Measurements from ENCODE around the gene TIGAR. TPM values are rescaled to one million over a fixed set of nuclear protein-coding genes. Genes with fewer than 3 reads are reported as not detected.
A peak's percentile ranks its signal among the peaks of the same experiment; 100 is the strongest.

Gene TIGAR
- total and polyA plus RNA-seq, 3 donors from 2014 or later, result 5.1 to 14.6 (median 14.2) TPM

DNA sequence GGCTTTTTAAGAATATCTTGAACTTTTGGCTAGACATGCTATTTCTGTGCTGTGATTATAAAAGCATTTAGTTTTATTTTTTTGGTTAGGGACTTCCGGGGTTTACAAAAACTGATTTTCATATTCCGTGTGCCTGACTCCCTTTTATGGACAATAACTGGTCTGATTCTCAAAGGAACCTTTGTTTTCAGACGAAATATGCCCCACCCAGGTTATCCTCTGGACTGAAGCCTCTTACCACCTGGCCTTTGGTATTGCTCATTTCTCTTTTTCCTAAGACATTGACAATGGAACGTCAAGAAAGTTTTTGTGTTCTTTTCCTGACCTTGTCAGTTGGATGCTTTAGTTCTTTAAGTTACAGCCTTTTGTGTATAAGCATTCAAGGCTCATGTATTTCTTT lies 10.8 kb downstream of the TIGAR start:
- WGBS, 2 donors, result 28 to 30% methylated on average over 4 of the region's 4 CpGs
- Histone ChIP-seq H3K4me1 (no peaks in the 10 kb centered on the region), H3K36me3 (ENCODE audit: low read depth, missing control alignments) (no peaks in the 10 kb centered on the region), H3K4me3 (no peak overlapping the region), H3K27ac (no peak overlapping the region), H3K9me3 (no peaks in the 10 kb centered on the region), H3K27me3 (no peaks in the 10 kb centered on the region)
- no peak for DNase-seq
- intact Hi-C loops (cut with DNase I; ENCODE audit: low total_unique reads), result no loop called here
- TF ChIP-seq, protein P1, sequence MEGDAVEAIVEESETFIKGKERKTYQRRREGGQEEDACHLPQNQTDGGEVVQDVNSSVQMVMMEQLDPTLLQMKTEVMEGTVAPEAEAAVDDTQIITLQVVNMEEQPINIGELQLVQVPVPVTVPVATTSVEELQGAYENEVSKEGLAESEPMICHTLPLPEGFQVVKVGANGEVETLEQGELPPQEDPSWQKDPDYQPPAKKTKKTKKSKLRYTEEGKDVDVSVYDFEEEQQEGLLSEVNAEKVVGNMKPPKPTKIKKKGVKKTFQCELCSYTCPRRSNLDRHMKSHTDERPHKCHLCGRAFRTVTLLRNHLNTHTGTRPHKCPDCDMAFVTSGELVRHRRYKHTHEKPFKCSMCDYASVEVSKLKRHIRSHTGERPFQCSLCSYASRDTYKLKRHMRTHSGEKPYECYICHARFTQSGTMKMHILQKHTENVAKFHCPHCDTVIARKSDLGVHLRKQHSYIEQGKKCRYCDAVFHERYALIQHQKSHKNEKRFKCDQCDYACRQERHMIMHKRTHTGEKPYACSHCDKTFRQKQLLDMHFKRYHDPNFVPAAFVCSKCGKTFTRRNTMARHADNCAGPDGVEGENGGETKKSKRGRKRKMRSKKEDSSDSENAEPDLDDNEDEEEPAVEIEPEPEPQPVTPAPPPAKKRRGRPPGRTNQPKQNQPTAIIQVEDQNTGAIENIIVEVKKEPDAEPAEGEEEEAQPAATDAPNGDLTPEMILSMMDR (IDR thresholded peaks at IDR 0.05), result no peak

DNA sequence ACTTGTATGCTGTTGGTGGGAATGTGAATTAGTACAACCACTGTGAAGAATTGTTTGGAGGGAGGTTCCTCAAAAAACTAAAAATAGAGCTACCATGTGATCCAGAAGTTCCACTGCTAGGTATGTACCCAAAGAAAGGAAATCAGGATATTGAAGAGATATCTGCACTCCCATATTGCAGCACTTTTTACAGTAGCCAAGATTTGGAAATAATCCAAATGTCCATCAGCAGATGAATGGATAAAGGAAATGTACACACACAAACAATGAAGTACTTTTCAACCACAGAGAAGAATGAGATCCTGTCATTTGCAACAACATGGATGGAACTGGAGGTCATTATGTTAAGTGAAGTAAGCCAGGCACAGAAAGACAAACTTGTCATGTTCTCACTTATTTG lies 25.9 kb downstream of the TIGAR start:
- H3K4me1 ChIP-seq, result no peaks in the 10 kb centered on the region
- TF ChIP-seq, protein P1 (IDR thresholded peaks at IDR 0.05), result no peak
- no peak for TF ChIP-seq POLR2A (IDR thresholded peaks at IDR 0.05)
- no peak overlapping the region for H3K4me3 ChIP-seq
- no peaks in the 10 kb centered on the region for H3K9me3 ChIP-seq
- no peaks in the 10 kb centered on the region for H3K27me3 ChIP-seq
- H3K27ac ChIP-seq, result no peak overlapping the region
- intact Hi-C loops (cut with DNase I; ENCODE audit: low total_unique reads), result no loop called here
- DNase-seq, result no peak
- no peaks in the 10 kb centered on the region for H3K36me3 ChIP-seq (ENCODE audit: low read depth, missing control alignments)

DNA sequence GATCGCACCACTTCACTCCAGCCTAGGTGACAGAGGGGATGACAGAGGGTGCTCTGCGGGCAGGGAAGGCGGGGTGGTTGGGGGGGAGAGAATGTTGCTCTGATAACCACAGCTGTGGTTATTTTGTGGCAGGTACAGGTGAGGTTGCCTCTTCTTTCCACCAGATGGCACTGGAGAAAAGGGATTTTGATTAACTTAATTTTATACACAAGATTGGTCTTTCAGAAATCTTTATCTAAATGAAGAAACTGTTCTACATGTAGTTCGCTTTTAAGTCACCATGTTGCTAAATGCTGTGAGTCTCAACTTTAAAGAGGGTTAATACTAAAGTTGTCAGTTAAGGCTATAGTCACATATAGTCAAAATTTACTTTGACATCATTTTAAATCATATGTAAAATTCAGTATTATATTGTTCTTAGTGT lies 32.8 kb downstream of the TIGAR start:
- Histone ChIP-seq H3K36me3 (ENCODE audit: low read depth, missing control alignments) (no peaks in the 10 kb centered on the region), H3K27me3 (no peaks in the 10 kb centered on the region), H3K9me3 (no peaks in the 10 kb centered on the region), H3K4me1 (no peaks in the 10 kb centered on the region), H3K27ac (no peak overlapping the region), H3K4me3 (no peak overlapping the region)
- 50 to 57% methylated on average over 4 of the region's 4 CpGs for WGBS, 2 donors
- no peak for TF ChIP-seq POLR2A (IDR thresholded peaks at IDR 0.05)
- TF ChIP-seq, protein P1 (IDR thresholded peaks at IDR 0.05), result peak in 2 of 3 experiments; percentile 55 to 62
- intact Hi-C loops (cut with DNase I; ENCODE audit: low total_unique reads), result no loop called here
- no peak for DNase-seq

DNA sequence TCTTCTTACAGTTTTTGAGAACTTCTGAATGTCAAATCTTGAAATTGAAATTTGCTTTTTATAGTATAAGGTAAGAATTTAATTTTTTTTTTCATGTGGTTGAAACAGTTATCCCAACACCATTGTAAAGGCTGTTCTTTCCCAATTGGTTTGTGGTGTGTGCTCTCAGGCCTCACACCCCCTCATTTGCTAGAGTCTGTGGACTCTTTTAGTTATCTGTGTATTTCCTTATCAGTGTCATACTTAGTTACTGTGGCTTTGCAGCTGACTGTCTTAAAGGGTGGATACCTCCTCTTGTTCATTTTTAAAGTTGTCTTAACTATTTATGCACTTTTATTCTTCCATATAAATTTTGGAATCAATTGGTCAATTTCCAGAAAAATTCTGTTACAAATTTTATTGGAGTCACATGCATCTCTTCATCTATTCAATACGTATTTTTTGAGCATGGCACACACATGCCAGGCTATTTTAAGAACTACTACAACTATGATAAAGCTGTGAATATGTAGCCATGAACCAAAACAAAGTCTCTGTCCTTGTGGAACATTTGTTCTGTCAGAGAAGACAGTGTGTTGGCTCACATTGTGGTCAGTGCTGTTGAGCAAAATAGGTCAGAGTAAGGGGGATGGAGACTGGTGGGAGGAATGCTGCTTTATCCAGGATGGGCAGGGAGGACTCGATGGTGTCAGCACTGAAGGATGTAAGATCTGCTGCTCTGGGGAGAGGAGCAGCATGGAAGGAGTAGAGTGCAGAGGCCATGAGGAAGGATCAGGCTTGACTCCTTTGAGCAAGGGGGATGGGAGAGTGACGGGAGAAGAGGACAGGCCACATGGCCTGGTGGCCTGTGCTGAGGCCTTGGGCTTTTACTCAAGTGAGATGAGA lies 34.4 kb downstream of the TIGAR start:
- intact Hi-C loops (cut with DNase I; ENCODE audit: low total_unique reads), result no loop called here

More for the DNA sequence above, 34.4 kb downstream of the TIGAR start:
- WGBS, 2 donors, result 47% methylated on average over 3 of the region's 3 CpGs
- DNase-seq, result peak; percentile 22
- H3K27me3 ChIP-seq, result no peaks in the 10 kb centered on the region
- no peaks in the 10 kb centered on the region for H3K9me3 ChIP-seq
- no peaks in the 10 kb centered on the region for H3K4me1 ChIP-seq
- TF ChIP-seq POLR2A (IDR thresholded peaks at IDR 0.05), result no peak
- TF ChIP-seq, protein P1 (IDR thresholded peaks at IDR 0.05), result no peak
- no peak overlapping the region for H3K27ac ChIP-seq
- H3K4me3 ChIP-seq, result no peak overlapping the region
- no peaks in the 10 kb centered on the region for H3K36me3 ChIP-seq (ENCODE audit: low read depth, missing control alignments)
